Measurements from ENCODE around the gene LHFPL6. TPM values are rescaled to one million over a fixed set of nuclear protein-coding genes. Genes with fewer than 3 reads are reported as not detected.

LHFPL6 gene
- total RNA-seq, 1 experiment from 2014 or later, result 8.9 TPM

GRCh38 chr13:39601636-39602035 lies 1.4 kb downstream of the LHFPL6 start:
- BruUV-seq (replicated peaks), result no TSS peak
- H3K4me1 Mint-ChIP-seq (ENCODE audit: insufficient read depth, unreplicated experiment), result peaks cover 15% of the 10 kb centered on the region

GRCh38 chr13:39600766-39601165 lies 2.2 kb downstream of the LHFPL6 start:
- Mint-ChIP-seq H3K27ac (ENCODE audit: low read depth, unreplicated experiment) (no peak overlapping the region), H3K36me3 (ENCODE audit: insufficient read depth, unreplicated experiment) (no peaks in the 10 kb centered on the region), H3K9me3 (ENCODE audit: unreplicated experiment) (no peaks in the 10 kb centered on the region), H3K27me3 (ENCODE audit: insufficient read depth, unreplicated experiment) (no peaks in the 10 kb centered on the region), H3K4me3 (ENCODE audit: unreplicated experiment) (no peak overlapping the region), H3K4me1 (ENCODE audit: insufficient read depth, unreplicated experiment) (peaks cover 15% of the 10 kb centered on the region)
- POLR2A ChIA-PET, result no interaction called here
- intact Hi-C loops (cut with micrococcal nuclease), result loop anchor here (5.0 kb wide), 1 partner anchor 98 kb away; no protein-coding TSS in a partner anchor
- CTCF ChIA-PET, result interaction anchor here (0.7 to 3.2 kb wide), 5 partner anchors 11 to 1187 kb away, joined by 3 to 18 read pairs (median 4); no protein-coding TSS in a partner anchor
- no peak for DNase-seq (ENCODE audit: unreplicated experiment)
- BruUV-seq (replicated peaks), result no TSS peak
- TF ChIP-seq CTCF (IDR thresholded peaks at IDR 0.05; ENCODE audit: unreplicated experiment), result no peak

More at GRCh38 chr13:39601636-39602035, 1.4 kb downstream of the LHFPL6 start:
- H3K36me3 Mint-ChIP-seq (ENCODE audit: insufficient read depth, unreplicated experiment), result no peaks in the 10 kb centered on the region
- DNase-seq (ENCODE audit: unreplicated experiment), result no peak
- no peak overlapping the region for H3K27ac Mint-ChIP-seq (ENCODE audit: low read depth, unreplicated experiment)
- intact Hi-C loops (cut with micrococcal nuclease), result loop anchor here (1.0 to 5.0 kb wide), 3 partner anchors 99 to 327 kb away; no protein-coding TSS in a partner anchor
- H3K9me3 Mint-ChIP-seq (ENCODE audit: unreplicated experiment), result no peaks in the 10 kb centered on the region
- TF ChIP-seq CTCF (IDR thresholded peaks at IDR 0.05; ENCODE audit: unreplicated experiment), result no peak
- CTCF ChIA-PET, result interaction anchor here (0.6 to 3.2 kb wide), 8 partner anchors 10 to 553 kb away, joined by 3 to 18 read pairs (median 4); no protein-coding TSS in a partner anchor
- H3K4me3 Mint-ChIP-seq (ENCODE audit: unreplicated experiment), result peak overlapping the region; percentile 85
- POLR2A ChIA-PET, result no interaction called here
- H3K27me3 Mint-ChIP-seq (ENCODE audit: insufficient read depth, unreplicated experiment), result no peaks in the 10 kb centered on the region

- POLR2A ChIA-PET, result no interaction called here
- CTCF ChIA-PET, result interaction anchor here (0.6 to 1.9 kb wide), 2 partner anchors 16 to 550 kb away, joined by 4 read pairs; no protein-coding TSS in a partner anchor
- H3K27me3 Mint-ChIP-seq (ENCODE audit: insufficient read depth, unreplicated experiment), result no peaks in the 10 kb centered on the region
- no peak for DNase-seq (ENCODE audit: unreplicated experiment)
- no peak overlapping the region for H3K27ac Mint-ChIP-seq (ENCODE audit: low read depth, unreplicated experiment)
- peaks cover 15% of the 10 kb centered on the region for H3K4me1 Mint-ChIP-seq (ENCODE audit: insufficient read depth, unreplicated experiment)
- BruUV-seq (replicated peaks), result TSS peak; percentile 10
- no peak overlapping the region for H3K4me3 Mint-ChIP-seq (ENCODE audit: unreplicated experiment)
- peaks cover under 1% of the 10 kb centered on the region for H3K36me3 Mint-ChIP-seq (ENCODE audit: insufficient read depth, unreplicated experiment)
- intact Hi-C loops (cut with micrococcal nuclease), result loop anchor here (5.0 kb wide), 1 partner anchor 98 kb away; no protein-coding TSS in a partner anchor
- TF ChIP-seq CTCF (IDR thresholded peaks at IDR 0.05; ENCODE audit: unreplicated experiment), result no peak
- no peaks in the 10 kb centered on the region for H3K9me3 Mint-ChIP-seq (ENCODE audit: unreplicated experiment)
Observed at GRCh38 chr13:39599842-39600241, 3.2 kb downstream of the LHFPL6 start.

- H3K4me1 Mint-ChIP-seq (ENCODE audit: insufficient read depth, unreplicated experiment), result peaks cover 14% of the 10 kb centered on the region
- no TSS peak for BruUV-seq (replicated peaks)
- TF ChIP-seq CTCF (IDR thresholded peaks at IDR 0.05; ENCODE audit: unreplicated experiment), result no peak
- no peak overlapping the region for H3K4me3 Mint-ChIP-seq (ENCODE audit: unreplicated experiment)
- H3K9me3 Mint-ChIP-seq (ENCODE audit: unreplicated experiment), result no peaks in the 10 kb centered on the region
- intact Hi-C loops (cut with micrococcal nuclease), result no loop called here
- no peaks in the 10 kb centered on the region for H3K27me3 Mint-ChIP-seq (ENCODE audit: insufficient read depth, unreplicated experiment)
- DNase-seq (ENCODE audit: unreplicated experiment), result no peak
- CTCF ChIA-PET, result interaction anchor here (0.9 to 1.5 kb wide), 3 partner anchors 8 to 325 kb away, joined by 3 to 5 read pairs (median 5); no protein-coding TSS in a partner anchor
- no peak overlapping the region for H3K27ac Mint-ChIP-seq (ENCODE audit: low read depth, unreplicated experiment)
- POLR2A ChIA-PET, result no interaction called here
- peaks cover 5% of the 10 kb centered on the region for H3K36me3 Mint-ChIP-seq (ENCODE audit: insufficient read depth, unreplicated experiment)
Observed at GRCh38 chr13:39599012-39599411, 4.0 kb downstream of the LHFPL6 start.

Measured in MCF 10A (cell line).